T-helper 22 cell (primary cell): ENCODE results near the gene PGBD2.
A peak's percentile ranks its signal among the peaks of the same experiment; 100 is the strongest.
"Not testable (repeated sequence)": the region's sequence is repeated elsewhere in the genome, so short reads cannot be mapped to it uniquely, and the experiment has no call there.

Experiments
- DNase-seq: peaks from one replicate; pipeline ENCODE4 v3.0.0-alpha.2; 2020; ENCODE audit warnings: low read depth

PGBD2 gene

DNA sequence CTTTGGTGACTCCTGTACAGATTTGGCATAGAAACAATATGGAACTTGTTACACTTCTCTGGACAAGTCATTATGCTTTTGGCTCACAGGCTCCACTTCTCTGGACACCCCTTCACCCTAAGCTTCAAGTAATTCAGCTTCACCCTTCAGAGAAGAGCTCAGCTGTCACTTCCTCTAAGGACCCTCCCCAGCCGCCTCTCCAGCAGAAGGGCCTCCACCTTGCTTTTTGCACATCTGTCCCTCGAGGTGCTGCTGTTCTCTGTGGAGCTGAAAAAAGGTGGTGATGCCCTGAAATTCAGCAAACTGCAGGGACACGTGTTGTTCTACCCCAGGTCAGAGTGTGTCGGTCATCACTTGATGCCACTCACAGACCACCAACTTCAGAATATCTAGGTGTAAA lies 19.8 kb downstream of the PGBD2 start:
- not testable (repeated sequence) for DNase-seq

GRCh38 chr1:248926401-248927182 lies 20.6 kb downstream of the PGBD2 start:
- DNase-seq = no peak

DNA sequence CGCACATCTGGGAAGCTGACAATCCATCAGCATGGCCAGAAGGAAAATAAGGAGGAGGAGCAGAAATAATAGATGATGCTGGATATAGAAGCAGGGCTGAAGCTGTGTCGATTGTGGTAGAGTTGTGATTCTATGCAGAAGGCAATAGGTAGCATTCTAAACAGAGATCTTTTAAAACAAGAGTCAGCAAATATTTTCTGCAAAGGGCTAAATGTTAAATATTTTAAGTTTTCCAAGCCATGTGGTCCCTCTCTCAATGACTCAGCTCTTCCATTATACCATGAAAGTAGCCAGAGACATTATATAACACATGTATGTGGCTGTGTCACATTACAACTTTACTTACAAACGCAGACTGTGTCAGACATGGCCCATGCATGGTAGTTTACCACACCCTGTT lies 21.2 kb downstream of the PGBD2 start:
- DNase-seq = not testable (repeated sequence)

- not testable (repeated sequence) for DNase-seq
Observed at GRCh38 chr1:248928122-248928521, 22.1 kb downstream of the PGBD2 start.

DNA sequence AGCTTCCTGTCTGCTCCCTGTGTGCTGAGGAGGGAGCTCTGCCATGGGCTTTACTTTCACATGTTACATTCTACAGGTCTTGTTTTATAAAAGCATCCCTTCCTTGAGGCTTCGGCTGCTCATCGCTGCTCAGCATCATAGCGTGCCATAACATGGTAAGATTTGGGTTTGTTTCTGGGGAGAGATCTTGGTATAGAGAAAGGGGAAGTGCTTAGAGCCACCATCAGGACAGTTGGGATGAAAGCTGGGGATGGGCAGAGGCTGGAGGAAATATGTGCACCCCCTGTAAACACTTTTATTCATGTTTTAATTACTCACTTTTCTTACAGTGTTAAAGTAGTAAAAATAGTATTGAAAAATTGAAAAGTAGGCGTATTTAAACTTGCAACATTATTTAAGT lies 24.0 kb downstream of the PGBD2 start:
- not testable (repeated sequence) for DNase-seq

DNA sequence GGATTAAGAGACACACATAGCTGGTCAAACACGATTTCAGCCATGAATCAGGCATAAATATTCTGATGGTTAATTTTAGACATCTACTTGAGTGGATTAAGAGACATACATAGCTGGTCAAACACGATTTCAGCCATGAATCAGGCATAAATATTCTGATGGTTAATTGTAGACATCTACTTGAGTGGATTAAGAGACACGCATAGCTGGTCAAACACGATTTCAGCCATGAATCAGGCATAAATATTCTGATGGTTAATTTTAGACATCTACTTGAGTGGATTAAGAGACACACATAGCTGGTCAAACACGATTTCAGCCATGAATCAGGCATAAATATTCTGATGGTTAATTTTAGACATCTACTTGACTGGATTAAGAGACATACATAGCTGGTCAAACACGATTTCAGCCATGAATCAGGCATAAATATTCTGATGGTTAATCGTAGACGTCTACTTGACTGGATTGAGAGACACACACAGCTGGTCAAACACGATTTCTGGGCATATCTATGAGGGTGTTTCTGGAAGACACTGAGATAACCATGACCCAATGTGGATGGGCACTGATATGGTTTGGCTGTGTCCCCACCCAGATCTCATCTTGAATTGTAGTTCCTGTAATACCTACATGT lies 32.3 kb downstream of the PGBD2 start:
- DNase-seq = not testable (repeated sequence)

DNA sequence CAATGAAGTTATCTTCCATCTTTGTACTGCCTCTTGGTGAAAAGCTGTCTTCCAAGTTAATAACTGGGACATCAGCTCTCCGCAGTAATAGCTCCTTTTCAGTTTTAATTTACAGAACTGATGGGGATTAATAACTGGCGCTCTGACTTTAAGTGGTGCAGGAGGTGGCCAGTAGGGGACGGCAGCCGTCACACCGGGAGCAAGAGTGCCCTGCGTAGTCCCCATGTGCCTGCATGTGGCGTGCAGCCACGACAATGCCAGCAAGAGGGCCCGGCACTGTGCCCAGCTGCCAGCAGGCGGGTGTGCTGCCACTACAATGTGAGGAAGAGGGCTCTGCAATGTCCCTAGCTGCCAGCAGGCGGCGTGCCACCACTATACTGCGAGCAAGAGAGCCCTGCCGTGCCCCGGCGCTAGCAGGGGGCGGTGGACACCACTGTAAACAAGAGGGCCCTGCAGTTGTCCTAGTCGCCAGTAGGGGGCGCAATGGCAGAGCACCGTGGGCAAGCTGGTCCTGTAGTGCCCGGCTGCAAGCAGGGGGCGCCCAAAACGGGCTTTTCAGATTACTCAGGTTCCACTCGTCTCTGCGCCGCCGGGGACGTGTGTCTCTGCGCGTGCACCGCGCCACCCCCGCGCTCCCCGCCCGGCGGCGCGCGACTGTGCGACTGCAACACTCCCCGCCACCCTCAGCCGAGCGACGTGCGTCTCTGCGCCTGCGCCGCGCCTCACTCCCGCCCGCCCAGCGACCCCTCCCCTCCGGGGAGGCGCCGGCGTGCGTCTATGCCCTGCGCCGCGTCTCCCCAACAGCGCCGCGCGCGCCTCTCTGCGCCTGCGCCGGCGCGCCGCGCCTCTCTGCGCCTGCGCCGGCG lies 38.3 kb downstream of the PGBD2 start:
- DNase-seq = not testable (repeated sequence)

GRCh38 chr1:248945000-248945423 lies 39.0 kb downstream of the PGBD2 start:
- not testable (repeated sequence) for DNase-seq

GRCh38 chr1:248945453-248945852 lies 39.4 kb downstream of the PGBD2 start:
- peak; percentile 9 for DNase-seq

DNA sequence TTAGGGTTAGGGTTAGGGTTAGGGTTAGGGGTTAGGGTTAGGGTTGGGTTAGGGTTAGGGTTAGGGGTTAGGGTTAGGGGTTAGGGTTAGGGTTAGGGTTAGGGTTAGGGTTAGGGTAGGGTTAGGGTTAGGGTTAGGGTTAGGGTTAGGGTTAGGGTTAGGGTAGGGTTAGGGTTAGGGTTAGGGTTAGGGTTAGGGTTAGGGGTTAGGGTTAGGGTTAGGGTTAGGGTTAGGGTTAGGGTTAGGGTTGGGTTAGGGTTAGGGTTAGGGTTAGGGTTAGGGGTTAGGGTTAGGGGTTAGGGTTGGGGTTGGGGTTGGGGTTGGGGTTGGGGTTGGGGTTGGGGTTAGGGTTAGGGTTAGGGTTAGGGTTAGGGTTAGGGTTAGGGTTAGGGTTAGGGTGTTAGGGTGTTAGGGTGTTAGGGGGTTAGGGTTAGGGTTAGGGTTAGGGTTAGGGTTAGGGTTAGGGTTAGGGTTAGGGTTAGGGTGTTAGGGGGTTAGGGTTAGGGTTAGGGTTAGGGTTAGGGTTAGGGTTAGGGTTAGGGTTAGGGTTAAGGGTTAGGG lies 39.9 kb downstream of the PGBD2 start:
- not testable (repeated sequence) for DNase-seq
